CD4-positive, alpha-beta T cell treated with Interleukin-17A for 4 hours (primary cell): ENCODE data around the gene IER2.
A peak's percentile ranks its signal among the peaks of the same experiment; 100 is the strongest.
"Not testable (repeated sequence)": the region's sequence is repeated elsewhere in the genome, so short reads cannot be mapped to it uniquely, and the experiment has no call there.

Source experiments
- DNase-seq: peaks from one replicate; pipeline ENCODE4 v3.0.0-alpha.2; 2020; ENCODE audit warnings: mixed read lengths

IER2 gene

DNA sequence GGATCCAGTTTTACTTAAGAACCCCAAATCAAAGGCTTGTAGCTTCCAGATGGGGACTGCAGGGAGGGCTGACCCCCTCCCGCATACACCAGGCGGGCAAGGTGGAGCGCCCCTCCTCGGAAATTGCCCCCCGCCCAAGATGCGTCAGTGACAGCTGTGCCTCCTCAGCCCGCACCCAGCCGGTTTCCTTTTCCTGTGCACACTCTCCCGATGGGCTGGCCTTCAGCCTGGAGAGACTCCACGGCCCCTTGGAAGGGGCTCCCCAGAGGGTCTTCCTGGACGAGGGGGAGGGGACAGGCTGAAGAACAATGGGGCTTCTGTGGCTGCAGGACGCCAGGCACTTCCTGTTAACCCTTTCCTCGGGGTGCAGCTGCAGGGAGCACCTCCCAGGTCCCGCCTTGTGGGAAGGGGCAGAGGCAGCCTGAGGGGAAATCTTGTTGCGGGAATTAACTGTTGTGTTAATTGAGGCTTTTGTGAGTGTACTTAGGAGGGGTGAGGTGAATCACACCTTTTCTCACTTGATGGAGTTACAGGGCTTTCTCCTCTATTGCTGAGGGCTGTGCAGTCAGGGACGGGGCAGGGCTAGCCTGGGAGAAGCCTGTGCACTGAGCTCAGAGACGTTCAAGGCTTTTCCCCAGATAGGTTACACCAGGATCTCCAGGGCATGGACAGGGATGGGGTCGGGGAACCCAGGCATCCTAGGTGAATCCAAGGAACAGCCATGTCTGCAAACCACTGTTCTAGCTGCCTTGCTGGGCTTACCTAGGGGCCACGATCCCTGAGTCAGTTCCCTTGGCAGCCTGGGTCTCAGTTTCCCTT, 14.3 kb downstream of the IER2 start:
- peak; percentile 66 for DNase-seq

DNA sequence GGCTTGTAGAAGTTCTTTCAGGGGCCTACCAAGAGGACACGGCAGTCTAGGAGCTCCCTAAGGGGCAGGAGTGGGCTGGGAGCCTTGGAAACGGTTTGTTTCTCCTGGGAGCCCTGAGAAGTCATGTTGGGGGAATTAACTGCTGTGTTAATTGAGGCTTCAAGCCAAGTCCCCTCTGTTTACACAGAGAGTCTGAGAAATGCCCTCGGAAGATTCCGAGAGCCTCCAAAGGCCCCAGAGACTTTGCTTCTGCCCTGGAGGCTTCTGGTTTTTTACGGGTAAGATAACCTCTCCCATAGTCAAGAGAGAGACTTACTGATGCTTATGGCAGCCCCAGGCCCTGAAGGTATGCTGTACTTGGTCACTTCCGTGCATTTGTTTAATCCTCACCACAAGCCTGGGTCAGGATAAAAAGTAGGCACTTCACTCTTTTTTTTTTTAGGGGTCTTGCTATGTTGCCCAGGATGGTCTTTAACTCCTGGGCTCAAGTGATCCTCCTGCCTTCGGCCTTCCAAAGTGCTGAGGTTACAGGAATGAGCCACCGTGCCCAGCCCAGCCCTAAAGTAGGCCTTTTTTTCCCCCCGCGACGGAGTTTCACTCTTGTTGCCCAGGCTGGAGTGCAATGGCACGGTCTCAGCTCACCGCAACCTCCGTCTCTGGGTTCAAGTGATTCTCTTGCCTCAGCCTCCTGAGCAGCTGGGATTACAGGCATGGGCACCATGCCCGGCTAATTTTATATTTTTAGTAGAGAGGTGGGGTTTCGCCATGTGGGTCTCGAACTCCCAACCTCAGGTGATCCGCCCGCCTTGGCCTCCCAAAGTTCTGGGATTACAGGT, 15.2 kb downstream of the IER2 start:
- DNase-seq, result no peak

DNA sequence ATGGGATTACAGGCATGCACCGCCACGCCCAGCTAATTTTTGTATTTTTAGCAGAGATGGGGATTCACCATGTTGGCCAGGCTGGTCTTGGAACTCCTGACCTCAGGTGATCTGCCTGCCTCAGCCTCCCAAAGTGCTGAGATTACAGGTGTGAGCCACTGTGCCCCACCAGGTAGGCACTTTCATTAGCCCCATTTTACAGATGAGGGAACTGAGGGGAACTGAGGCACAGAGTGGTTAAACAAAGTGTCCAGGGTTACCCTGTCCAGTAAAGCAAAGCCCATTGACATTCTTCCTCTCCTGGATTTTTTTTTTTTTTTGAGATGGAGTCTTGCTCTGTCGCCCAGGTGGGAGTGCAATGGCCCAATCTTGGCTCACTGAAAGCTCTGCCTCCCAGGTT, 15.9 kb downstream of the IER2 start:
- DNase-seq, result not testable (repeated sequence)

DNA sequence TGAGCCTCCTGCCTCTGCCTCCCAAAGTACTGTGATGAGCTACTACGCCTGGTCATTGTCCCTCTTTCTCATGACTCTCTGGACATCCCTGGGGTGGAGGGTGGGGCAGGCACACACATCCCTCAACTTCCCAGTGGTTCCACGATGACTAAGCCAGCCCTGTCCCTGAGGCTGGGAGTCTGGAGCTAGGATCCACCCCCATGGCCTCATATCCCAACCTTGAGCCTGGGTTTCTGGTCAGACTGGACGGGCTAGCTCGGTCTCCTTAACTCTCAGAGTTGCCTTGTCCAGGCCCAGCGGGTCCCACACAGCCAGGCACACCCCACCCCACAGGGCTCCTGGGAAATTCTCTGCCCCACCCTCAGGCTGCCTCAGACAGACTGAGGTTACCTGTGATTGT, 19.6 kb downstream of the IER2 start:
- DNase-seq, result no peak

DNA sequence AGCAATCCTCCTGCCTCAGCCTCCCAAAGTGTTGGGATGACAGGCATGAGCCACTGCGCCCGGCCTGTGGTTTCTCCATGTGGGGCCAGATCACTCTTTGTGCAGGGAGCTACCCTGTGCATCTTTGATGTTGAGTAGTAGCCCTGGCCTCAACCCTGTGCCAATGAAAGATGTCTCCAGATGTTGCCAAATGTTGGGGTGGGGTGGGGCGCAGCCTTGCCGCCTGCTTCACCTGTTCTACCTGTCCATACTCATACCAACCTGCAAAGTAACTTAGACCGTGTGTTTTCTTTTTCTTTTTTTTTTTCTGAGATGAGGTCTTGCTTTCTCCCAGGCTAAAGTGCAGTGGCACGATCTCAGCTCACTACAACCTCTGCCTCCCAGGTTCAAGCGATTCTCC, 20.9 kb downstream of the IER2 start:
- peak; percentile 14 for DNase-seq

DNA sequence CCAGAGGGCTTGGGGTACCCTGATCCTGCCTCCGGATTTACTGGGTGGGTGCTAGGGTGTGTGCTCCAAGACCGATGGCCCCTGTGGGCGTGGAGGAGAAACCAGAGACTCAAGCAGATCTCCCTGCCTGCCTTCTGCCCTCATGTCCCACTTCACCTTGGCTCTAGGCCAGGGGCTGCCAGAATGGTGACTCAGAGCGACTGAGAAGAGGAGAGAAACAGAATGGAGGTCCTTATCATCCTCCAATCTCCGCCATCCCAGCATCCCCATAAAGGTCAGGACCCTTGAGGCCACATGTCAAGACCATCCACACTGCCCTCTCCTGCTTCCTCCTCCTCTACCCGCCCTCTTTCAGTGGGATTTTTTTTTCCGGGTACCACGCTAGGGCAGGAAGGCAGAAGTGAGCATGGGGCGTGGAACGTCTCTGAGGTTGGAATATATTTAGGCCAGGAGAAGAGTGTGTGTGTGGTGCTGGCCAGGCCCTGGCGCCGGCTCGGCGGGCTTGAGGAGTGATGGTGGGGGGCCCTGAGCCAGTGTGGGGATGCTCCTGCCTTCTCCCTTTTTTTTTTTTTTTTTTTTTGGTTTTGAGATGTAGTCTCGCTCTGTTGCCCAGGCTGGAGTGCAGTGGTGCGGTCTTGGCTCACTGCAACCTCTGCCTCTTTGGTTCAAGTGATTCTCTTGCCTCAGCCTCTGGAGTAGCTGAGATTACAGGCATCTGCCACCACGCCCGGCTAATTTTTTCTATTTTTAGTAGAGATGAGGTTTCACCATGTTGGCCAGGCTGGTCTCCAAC, 22.3 kb downstream of the IER2 start:
- peak; percentile 90 for DNase-seq

DNA sequence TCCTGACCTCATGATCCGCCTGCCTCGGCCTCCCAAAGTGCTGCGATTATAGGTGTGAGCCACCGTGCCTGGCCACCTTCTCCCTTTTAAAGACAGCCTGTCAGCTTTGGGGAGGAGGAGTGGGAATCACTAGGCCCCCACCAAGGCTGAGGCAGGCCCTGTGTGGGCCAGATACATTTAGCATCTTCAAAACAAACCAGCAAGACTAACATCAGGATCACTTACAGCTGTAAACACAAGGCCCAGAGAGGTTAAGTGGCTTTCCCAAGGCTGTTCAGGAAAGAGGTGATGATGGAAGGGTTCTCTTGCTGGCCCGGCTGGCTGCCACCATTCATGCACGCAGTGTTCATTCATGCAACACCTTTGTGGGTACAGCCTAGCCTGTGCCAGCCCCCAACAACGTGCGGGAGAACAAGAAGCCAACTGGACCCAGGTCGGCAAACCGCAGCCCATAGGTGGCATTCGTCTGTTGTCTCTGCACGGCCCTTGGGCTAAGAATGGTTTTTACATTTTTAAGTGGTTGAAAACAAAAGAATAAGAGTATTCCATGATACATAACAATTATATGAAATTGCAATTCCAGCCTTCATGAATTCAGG, 23.0 kb downstream of the IER2 start:
- DNase-seq, result peak; percentile 12

DNA sequence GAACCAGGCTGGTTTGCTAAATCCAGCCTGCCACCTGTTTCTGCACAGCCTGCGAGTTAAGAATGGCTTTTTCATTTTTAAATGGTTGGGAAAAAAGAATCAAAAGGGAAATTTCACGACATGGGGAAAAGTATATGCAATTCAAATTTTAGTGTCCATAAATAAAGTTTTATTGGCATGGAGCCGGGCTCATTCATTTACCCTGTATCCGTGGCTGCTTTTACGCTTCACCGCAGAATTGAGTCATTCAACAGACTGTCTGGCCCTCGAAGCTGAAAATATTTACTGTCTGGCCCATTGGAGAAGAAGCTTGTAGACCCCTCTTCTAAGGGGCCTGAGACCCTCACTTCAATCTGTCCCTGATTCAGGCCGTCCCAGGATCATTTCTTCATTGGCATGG, 26.1 kb downstream of the IER2 start:
- DNase-seq, result no peak

DNA sequence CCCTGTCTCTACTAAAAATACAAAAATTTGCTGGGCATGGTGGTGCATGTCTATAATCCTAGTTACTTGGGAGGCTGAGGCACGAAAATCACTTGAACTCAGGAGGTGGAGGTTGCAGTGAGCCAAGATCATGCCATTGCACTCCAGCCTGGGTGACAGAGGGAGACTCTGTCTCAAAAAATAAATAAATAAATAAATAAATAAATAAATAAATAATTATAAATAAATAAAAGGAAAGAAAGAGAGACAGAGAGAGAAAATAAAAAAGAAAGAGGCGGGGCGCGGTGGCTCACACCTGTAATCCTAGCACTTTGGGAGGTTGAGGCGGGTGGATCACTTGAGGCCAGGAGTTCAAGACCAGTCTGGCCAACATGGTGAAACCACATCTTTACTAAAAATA, 27.4 kb downstream of the IER2 start:
- DNase-seq, result not testable (repeated sequence)

DNA sequence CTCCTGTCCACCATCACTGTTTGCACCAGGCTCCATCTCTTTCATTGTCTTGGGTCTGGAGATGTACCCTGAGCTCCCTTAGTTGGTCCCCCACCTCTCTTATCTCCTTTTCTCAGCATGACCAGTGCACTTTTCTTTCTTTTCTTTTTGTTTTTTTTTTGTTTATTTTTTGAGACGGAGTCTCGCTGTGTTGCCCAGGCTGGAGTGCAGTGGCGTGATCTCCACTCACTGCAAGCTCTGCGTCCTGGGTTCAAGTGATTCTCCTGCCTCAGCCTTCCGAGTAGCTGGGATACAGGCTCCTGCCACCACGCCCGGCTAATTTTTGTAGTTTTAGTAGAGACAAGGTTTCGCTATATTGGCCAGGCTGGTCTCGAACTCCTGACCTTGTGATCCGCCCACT, 28.1 kb downstream of the IER2 start:
- DNase-seq, result not testable (repeated sequence)

DNA sequence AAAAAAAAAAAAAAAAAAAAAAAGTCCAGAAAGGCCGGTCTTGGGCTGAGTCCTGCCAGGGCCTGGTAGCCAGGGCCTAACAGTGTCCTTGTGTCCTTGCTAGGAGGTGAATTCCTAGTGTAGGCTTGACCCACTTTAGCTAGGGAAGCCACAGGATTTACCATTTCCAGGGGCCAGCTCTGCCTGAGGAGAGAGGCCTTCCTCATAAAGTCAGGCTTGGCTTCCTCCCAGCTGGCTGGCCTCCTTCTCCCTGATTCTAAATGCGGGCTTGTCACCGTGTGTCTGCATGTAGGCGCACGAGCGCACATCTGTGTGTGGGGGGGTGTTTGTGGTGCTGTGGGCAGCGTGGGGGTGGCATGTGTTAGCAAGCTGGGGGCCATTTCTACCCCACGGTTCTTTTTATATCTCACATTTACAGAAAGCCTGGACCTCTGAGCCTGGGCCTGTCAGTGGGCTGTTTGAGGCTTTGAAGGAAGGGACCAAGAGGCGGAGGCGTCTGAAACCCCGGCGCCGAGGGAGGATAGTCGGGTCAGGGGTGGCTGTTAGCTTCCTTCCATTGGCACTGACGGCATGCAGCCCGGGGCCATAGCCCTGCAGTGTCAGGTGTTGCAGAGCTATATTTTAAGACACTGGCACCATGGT, 31.7 kb downstream of the IER2 start:
- DNase-seq, result peak; percentile 51

DNA sequence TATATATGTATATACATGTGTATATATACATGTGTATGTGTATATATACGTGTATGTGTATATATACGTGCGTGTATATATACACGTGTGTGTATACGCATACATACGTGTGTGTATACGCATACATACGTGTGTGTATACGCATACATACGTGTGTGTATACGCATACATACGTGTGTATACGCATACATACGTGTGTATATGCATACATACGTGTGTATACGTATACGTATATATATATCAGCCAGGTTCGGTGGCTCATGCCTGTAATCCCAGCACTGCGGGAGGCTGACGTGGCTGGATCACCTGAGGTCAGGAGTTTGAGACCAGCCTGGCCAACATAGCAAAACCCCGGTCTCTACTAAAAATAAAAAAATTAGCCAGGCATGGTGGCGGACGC, 34.7 kb downstream of the IER2 start:
- not testable (repeated sequence) for DNase-seq

DNA sequence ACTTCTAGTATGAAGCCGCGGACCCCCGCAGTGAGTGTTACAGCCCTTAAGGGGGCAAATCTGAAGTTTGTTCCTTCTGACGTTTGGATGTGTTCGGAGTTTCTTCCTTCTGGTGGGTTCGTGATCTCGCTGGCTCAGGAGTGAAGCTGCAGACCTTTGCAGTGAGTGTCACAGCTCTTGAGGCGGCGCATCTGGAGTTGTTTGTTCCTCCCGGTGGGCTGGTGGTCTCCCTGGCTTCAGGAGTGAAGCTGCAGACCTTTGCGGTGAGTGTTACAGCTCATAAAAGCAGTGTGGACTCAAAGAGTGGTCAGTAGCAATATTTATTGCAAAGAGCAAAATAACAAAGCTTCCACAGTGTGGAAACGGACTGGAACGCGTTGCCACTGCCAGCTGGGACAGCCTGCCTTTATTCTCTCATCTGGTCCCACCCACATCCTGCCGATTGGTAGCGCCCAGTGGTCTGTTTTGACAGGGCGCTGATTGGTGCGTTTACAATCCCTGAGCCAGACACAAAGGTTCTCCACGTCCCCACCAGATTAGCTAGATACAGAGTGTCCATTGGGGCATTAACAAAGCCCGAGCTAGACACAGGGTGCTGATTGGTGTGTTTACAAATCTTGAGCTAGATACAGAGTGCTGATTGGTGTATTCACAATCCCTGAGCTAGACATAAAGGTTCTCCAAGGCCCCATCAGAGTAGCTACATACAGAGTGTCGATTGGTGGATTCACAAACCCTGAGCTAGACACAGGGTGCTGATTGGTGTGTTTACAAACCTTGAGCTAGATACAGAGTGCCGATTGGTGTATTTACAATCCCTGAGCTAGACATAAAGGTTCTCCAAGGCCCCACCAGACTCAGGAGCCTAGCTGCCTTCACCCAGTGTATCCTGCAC, 35.8 kb downstream of the IER2 start:
- DNase-seq, result not testable (repeated sequence)

DNA sequence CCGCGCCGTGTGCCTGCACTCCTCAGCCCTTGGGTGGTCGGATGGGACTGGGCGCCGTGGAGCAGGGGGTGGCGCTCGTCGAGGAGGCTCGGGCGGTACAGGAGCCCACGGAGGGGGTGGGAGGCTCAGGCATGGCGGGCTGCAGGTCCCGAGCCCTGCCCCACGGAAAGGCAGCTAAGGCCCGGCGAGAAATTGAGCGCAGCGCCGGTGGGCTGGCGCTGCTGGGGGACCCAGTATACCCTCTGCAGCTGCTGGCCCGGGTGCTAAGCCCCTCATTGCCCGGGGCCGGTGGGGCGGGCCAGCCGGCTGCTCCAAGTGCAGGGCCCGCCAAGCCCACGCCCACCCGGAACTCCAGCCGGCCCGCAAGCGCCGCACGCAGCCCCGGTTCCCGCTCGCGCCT, 36.5 kb downstream of the IER2 start:
- not testable (repeated sequence) for DNase-seq

DNA sequence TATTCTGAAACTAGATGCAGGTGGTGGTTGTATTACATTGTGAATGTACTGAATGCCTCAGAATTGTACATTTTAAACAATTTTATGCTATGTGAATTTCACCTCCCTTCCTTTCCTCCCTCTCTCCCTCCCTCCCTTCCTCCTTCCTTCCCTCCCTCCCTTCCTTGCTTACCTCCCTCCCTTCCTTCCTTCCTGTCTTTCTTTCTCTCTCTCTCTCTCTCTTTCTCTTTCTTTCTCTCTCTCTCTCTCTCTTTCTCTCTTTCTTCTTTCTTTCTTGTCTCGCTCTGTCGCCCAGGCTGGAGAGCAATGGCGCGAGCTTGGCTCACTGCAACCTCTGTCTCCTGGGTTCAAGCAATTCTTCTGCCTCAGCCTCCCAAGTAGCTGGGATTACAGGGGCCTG, 37.2 kb downstream of the IER2 start:
- DNase-seq, result no peak

DNA sequence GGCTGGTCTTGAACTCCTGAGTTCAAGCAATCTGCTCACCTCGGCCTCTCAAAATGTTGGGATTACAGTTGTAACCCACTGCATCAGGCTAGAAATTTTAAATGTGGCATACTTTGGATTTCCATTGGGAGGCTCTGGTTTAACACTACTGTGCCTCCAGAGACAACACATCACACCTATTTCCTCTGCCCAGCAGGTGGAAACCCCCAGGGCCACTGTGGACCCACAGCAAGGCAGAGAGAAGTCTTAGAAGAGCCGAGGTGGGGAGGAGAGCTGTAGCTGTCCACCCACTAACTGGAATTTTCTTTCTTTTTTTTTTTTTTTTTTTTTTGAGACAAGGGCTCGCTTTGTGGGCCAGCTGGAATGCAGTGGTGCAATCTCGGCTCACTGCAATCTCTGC, 39.4 kb downstream of the IER2 start:
- no peak for DNase-seq

DNA sequence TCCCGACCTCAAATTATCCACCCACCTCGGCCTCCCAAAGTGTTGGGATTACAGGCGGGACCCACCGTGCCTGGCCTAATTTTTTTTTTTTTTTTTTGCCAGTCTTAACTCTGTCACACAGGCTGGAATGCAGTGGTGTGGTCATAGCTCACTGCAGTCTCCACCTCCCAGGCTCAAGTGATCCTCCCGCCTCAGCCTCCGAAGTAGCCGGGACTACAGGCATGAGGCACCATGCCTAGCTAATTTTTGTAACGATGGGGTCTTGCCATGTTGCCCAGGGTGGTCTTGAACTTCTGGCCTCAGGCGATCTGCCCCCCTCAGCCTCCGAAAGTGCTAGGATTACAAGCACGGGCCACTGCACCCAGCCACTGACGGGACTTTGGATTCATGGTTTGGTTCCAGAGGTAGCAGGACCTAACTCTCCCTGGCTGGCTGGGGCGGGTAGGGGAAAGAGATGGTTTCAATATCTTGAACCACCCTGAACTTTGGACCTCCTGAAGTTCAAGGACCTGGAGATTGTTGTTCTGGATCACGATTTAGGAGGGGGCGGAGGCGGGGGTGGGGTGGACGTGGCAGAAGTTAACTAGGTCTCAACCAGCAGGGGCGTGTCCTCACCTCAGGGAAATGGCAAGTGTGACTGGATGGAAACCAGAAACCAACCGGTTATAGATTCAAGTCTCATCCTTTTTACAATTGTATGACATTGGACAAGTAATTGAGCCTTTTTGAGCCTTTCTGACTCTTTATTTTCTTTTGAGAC, 40.8 kb downstream of the IER2 start:
- no peak for DNase-seq

DNA sequence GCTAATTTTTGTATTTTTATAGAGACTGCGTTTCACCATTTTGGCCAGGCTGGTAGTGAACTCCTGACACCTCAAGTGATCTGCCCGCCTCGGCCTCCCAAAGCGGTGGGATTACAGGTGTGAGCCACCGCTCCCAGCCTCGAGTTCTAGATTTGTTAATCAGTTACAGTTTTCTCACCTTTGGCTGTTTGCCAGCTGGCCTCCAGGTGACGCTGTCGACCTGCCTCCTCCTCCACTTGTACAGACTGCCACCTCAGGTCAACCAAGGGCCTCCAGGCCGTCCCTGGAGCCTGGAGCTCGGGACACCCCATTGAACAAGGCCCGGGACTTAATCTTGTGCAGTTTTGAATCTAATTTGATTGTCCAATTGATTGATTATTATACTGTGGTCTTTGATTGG, 45.5 kb downstream of the IER2 start:
- DNase-seq, result peak; percentile 75

DNA sequence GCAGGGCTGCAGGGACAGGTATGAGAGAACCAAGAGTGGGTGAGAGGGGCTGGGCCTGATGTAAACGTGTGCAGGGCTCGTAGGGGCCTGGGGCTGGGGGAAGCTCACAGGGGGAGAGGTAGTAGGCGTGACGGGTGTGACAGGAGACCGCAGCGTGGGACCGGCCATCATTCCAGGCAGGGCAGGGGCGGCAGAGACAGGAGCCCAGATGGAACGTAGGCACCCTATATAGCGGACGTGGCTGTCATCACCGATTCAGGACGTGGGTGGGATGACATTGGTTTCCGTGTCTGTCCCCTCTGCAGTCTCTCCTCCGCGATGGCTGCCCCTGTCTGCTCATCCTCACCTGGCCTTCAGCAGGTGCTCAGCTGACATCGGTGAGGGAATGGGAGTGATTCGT, 48.4 kb downstream of the IER2 start:
- DNase-seq, result no peak

DNA sequence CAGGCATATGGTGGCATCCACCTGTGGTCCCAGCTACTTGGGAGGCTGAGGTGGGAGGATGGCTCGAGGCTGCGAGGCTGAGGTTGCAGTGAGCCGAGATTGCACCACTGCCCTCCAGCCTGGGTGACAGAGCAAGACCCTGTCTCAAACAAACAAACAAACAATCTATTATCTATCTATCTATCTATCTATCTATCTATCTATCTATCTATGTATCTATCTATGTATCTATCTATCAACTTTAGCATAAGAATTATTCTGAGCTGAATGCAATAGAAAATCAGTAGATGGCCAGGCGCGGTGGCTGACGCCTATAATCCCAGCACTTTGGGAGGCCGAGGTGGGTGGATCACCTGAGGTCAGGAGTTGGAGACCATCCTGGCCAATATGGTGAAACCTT, 51.9 kb downstream of the IER2 start:
- DNase-seq, result not testable (repeated sequence)
